BJ (cell line): ENCODE data around the gene EVC. TPM values are rescaled to one million over a fixed set of nuclear protein-coding genes. Genes with fewer than 3 reads are reported as not detected.

Experiments
- CTCF ChIA-PET: fragments of 350-600 bp; formaldehyde crosslinking; extraction: SDS; loops from one replicate; lab custom pipeline; 2021; ENCODE audit warnings: antibody characterized with exemption, inconsistent platforms; lab: Yijun Ruan, JAX
- POLR2A ChIA-PET: fragments of 300-600 bp; sonication (Branson Sonifier 250); formaldehyde crosslinking; extraction: SDS; loops from one replicate; lab custom pipeline; 2021; ENCODE audit warnings: antibody characterized with exemption; lab: Charles Lee
- DNase-seq: peaks from one replicate; pipeline ENCODE4 v3.0.0-alpha.2; 2011; ENCODE audit warnings: low read depth
- H3K27me3 ChIP-seq: 2 replicates; pipeline ENCODE4 v1.6.0; 2011; ENCODE audit warnings: low read length; ENCODE audit not compliant: control insufficient read depth, insufficient read depth
- H3K36me3 ChIP-seq: 2 replicates; pipeline ENCODE4 v1.5.1; 2011; ENCODE audit warnings: low read length; ENCODE audit not compliant: control insufficient read depth, insufficient read depth
- H3K4me3 ChIP-seq: 2 replicates; pipeline ENCODE4 v1.5.1; 2011; ENCODE audit warnings: low read depth, mild to moderate bottlenecking, control low read depth, low read length
- polyA plus RNA-seq: library from polyadenylated mRNA; depleted of rRNA; stranded (reverse); fragments of >200 nt; gene quantifications from 2 replicates; pipeline ENCODE4 v1.2.3, GENCODE V29; 2011
- TF ChIP-seq, protein P1 (sequence below): IDR thresholded peaks from 2 replicates; pipeline ENCODE4 v1.5.1; 2011; ENCODE audit warnings: low read depth, mild to moderate bottlenecking, control low read depth, inconsistent platforms, low read length, moderate library complexity; ENCODE audit not compliant: insufficient read depth

EVC gene
- polyA plus RNA-seq, 1 experiment: 12.8 TPM

GRCh38 chr4:5710065-5710960, 688 bp upstream of the EVC start:
- CTCF ChIA-PET: interaction anchor here (0.7 to 2.0 kb wide), 9 partner anchors 11 to 103 kb away, joined by 3 to 6 read pairs (median 3); no protein-coding TSS in a partner anchor

DNA sequence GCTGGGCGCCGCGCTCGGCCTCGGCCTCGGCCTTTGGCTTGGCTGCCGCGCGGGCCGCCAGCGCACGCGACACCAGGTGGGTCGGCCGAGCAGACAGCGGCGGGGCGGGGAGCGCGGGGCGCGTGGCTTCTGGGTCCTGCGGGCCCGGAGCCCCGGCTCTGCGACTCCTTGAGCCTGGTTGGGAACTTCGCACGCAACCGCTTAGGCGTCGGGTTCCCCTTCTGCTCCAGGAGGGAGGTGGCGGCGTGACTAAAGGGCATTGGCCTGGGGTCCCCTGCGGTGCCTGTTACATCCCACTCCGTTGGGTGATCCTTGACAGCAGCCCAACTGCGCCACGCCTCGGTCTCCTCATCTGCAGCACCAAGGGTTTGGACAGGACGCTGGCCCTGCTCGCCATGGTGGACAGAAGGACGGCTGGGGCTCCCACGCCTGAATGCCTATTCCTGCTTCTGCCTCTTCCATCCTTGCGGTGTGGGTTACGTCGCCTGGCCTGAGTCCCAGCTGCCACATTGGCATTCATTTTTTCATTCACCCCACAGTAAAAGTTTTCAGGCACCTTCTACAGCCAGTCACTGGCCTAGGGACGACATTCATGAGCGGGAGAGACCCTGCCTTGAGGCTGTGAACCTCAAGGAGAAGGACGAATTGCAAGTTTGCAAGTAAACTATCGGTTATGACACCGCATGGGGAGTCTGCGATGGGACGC, 631 bp downstream of the EVC start:
- TF ChIP-seq, protein P1, sequence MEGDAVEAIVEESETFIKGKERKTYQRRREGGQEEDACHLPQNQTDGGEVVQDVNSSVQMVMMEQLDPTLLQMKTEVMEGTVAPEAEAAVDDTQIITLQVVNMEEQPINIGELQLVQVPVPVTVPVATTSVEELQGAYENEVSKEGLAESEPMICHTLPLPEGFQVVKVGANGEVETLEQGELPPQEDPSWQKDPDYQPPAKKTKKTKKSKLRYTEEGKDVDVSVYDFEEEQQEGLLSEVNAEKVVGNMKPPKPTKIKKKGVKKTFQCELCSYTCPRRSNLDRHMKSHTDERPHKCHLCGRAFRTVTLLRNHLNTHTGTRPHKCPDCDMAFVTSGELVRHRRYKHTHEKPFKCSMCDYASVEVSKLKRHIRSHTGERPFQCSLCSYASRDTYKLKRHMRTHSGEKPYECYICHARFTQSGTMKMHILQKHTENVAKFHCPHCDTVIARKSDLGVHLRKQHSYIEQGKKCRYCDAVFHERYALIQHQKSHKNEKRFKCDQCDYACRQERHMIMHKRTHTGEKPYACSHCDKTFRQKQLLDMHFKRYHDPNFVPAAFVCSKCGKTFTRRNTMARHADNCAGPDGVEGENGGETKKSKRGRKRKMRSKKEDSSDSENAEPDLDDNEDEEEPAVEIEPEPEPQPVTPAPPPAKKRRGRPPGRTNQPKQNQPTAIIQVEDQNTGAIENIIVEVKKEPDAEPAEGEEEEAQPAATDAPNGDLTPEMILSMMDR: no peak
- DNase-seq: no peak
- Histone ChIP-seq H3K36me3 (peaks cover 2% of the 10 kb centered on the region; the same call in 1 of the 2 replicates), H3K27me3 (no peaks in the 10 kb centered on the region), H3K4me3 (peak overlapping the region; percentile 66)
- ChIA-PET CTCF (interaction anchor here (1.7 kb wide), 1 partner anchor 35 kb away, joined by 3 read pairs; no protein-coding TSS in a partner anchor), POLR2A (no interaction called here)

More at GRCh38 chr4:5710065-5710960, 688 bp upstream of the EVC start:
- peaks cover 2% of the 10 kb centered on the region; the same call in 1 of the 2 replicates for H3K36me3 ChIP-seq
- no peaks in the 10 kb centered on the region for H3K27me3 ChIP-seq
- peak overlapping the region; percentile 66 for H3K4me3 ChIP-seq
- POLR2A ChIA-PET: no interaction called here
- DNase-seq: no peak
- TF ChIP-seq, protein P1: peak; percentile 59

DNA sequence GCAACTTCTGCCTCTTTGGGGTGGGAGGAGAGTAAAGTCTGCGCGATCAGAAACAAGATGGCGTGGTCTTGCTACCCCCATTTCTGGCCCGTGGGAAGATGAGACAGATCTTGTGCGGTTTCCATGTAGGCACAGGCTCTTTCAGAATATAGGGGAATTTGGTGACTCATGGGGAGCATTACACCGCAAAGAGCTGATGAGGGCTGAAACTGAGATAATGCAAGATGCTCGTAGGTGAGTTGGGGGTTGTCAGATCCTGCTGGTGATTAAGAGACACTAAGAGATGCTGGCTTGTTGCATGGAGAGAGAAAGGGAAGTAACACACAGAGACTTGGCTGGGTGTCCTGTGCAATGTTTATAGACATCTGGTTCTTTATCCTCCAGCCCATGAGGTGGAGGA, 1.5 kb downstream of the EVC start:
- Histone ChIP-seq H3K27me3 (no peaks in the 10 kb centered on the region), H3K36me3 (peaks cover 2% of the 10 kb centered on the region; the same call in 1 of the 2 replicates), H3K4me3 (peak overlapping the region; percentile 66)
- TF ChIP-seq, protein P1: no peak
- ChIA-PET CTCF (no interaction called here), POLR2A (no interaction called here)
- no peak for DNase-seq

GRCh38 chr4:5712931-5713330, 1.9 kb downstream of the EVC start:
- TF ChIP-seq, protein P1: no peak
- no peak for DNase-seq
- Histone ChIP-seq H3K27me3 (no peaks in the 10 kb centered on the region), H3K36me3 (peaks cover 2% of the 10 kb centered on the region; the same call in 1 of the 2 replicates), H3K4me3 (no peak overlapping the region)
- ChIA-PET CTCF (no interaction called here), POLR2A (no interaction called here)

DNA sequence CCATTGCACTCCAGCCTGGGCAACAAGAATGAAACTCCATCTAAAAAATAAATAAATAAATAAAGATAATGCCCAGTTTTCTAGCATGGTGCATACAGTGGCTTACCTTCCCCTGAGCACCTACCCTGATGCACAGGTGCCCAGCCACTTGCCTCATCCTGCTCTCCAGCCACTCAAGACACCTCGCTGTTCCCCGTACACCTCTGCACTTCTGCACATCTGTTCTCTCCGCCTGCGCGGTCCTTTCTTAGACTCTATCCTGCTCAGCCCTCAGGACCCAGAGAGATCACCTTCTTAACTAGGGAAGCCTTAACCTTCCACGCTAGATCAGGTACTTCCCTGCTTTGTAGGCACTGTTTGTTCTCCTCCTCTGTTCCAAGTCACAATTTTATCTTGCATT, 2.9 kb downstream of the EVC start:
- Histone ChIP-seq H3K36me3 (peaks cover 2% of the 10 kb centered on the region), H3K4me3 (no peak overlapping the region), H3K27me3 (no peaks in the 10 kb centered on the region)
- no peak for DNase-seq
- ChIA-PET POLR2A (no interaction called here), CTCF (no interaction called here)
- TF ChIP-seq, protein P1: no peak
